Stimulated activated CD8-positive, alpha-beta memory T cell treated with anti-CD3 and anti-CD28 coated beads, Interleukin-7, amount 100 ng/mL, for 4 hours (primary cell): ENCODE data around the gene CCNT1.
A peak's percentile ranks its signal among the peaks of the same experiment; 100 is the strongest.
"Not testable (repeated sequence)": the region's sequence is repeated elsewhere in the genome, so short reads cannot be mapped to it uniquely, and the experiment has no call there.

ENCODE experiments used
- DNase-seq, 2 donors: peaks; one replicate each; pipeline ENCODE4 v3.0.0-alpha.2; 2020; ENCODE audit warnings: low read depth in 2 of 2

CCNT1 gene

GRCh38 chr12:48716493-48717251 lies at the start of gene CCNT1:
TSS of gene CCNT1 (minus strand) at chr12:48716707. CDS start at chr12:48716675, 32 bp downstream.
- DNase-seq: peak; percentile 99 to 100

- no peak for DNase-seq
These were observed 49.3 kb upstream of the CCNT1 start for GRCh38 chr12:48765753-48766162.

- no peak for DNase-seq
These were observed 48.0 kb upstream of the CCNT1 start for GRCh38 chr12:48764521-48764920.

- DNase-seq: no peak
These were observed 42.2 kb upstream of the CCNT1 start for GRCh38 chr12:48758737-48759136.

GRCh38 chr12:48758186-48758585 lies 41.7 kb upstream of the CCNT1 start:
- no peak for DNase-seq

GRCh38 chr12:48750769-48751356 lies 34.4 kb upstream of the CCNT1 start:
- DNase-seq: no peak

GRCh38 chr12:48750215-48750614 lies 33.7 kb upstream of the CCNT1 start:
- no peak for DNase-seq

- DNase-seq: no peak
These were observed 27.9 kb upstream of the CCNT1 start for GRCh38 chr12:48744251-48745008.

GRCh38 chr12:48739618-48740269 lies 23.2 kb upstream of the CCNT1 start:
- DNase-seq: no peak

GRCh38 chr12:48736456-48736855 lies 19.9 kb upstream of the CCNT1 start:
- DNase-seq: no peak

- no peak for DNase-seq
These were observed 12.3 kb upstream of the CCNT1 start for GRCh38 chr12:48728807-48729206.

- not testable (repeated sequence) for DNase-seq
These were observed 4.2 kb upstream of the CCNT1 start for GRCh38 chr12:48720737-48721136.

- DNase-seq: not testable (repeated sequence)
These were observed 3.7 kb upstream of the CCNT1 start for GRCh38 chr12:48720171-48720570.

GRCh38 chr12:48719002-48719401 lies 2.5 kb upstream of the CCNT1 start:
- DNase-seq: not testable (repeated sequence)

- DNase-seq: no peak
These were observed 767 bp upstream of the CCNT1 start for GRCh38 chr12:48717252-48717695.

GRCh38 chr12:48716168-48716492 lies 377 bp downstream of the CCNT1 start:
- DNase-seq: no peak

- no peak for DNase-seq
These were observed 4.3 kb downstream of the CCNT1 start for GRCh38 chr12:48712209-48712608.

GRCh38 chr12:48698822-48699221 lies 17.7 kb downstream of the CCNT1 start:
- DNase-seq: not testable (repeated sequence)

GRCh38 chr12:48696626-48697025 lies 19.9 kb downstream of the CCNT1 start:
- DNase-seq: no peak

- DNase-seq: no peak
These were observed 20.6 kb downstream of the CCNT1 start for GRCh38 chr12:48695859-48696258.

GRCh38 chr12:48694038-48694437 lies 22.5 kb downstream of the CCNT1 start:
- DNase-seq: no peak

- no peak for DNase-seq
These were observed 22.9 kb downstream of the CCNT1 start for GRCh38 chr12:48693572-48693971.
